ENCODE measurements around the gene KRTAP3-1. TPM values are rescaled to one million over a fixed set of nuclear protein-coding genes. Genes with fewer than 3 reads are reported as not detected.

Gene KRTAP3-1
- total and polyA plus RNA-seq, 9 of the 15 experiments (the other 6 are each of a cell fraction or from before 2014, with no cell fraction given) = not detected

- Histone ChIP-seq H3K27ac (ENCODE audit: extremely low read depth, low read depth, low read length) (no peak overlapping the region), H3K79me2 (ENCODE audit: control insufficient read depth, insufficient read depth, low read length) (no peaks in the 10 kb centered on the region), H3K4me1 (replicated peaks in 1 of 2; ENCODE audit: control insufficient read depth in 2 of 2, insufficient read depth in 2 of 2, low read length in 2 of 2) (no peaks in the 10 kb centered on the region), H3K9ac (ENCODE audit: insufficient read depth in 1 of 2, low read depth in 2 of 2, low read length in 2 of 2) (no peak overlapping the region), H3K36me3 (ENCODE audit: control insufficient read depth, insufficient read depth, low read length) (no peaks in the 10 kb centered on the region), H3K9me3 (replicated peaks; ENCODE audit: control insufficient read depth, insufficient read depth, low read depth, low read length) (no peaks in the 10 kb centered on the region), H4K20me1 (replicated peaks; ENCODE audit: control insufficient read depth, insufficient read depth, low read length) (no peaks in the 10 kb centered on the region), H3K9me1 (ENCODE audit: control insufficient read depth, insufficient read depth, low read length) (no peaks in the 10 kb centered on the region), H3K27me3 (ENCODE audit: control insufficient read depth in 2 of 2, insufficient read depth in 2 of 2, low read length in 2 of 2) (peaks cover 2 to 7% of the 10 kb centered on the region in 2 experiments; a peak in 3 of 5 replicates), H3K4me3 (no peak overlapping the region), H2AFZ (ENCODE audit: low read depth, low read length) (no peak overlapping the region), H3K4me2 (ENCODE audit: insufficient read depth, low read length) (no peak overlapping the region)
- FAIRE-seq (no peak), DNase-seq (ENCODE audit: extremely low read depth in 1 of 4, low spot score in 3 of 4) (no peak), ATAC-seq (no peak)
- POLR2A ChIA-PET = interaction anchor here (1.0 kb wide), 1 partner anchor 10 kb away, joined by 3 read pairs; no protein-coding TSS in a partner anchor
- 2% methylated on average over 2 of the region's 2 CpGs for WGBS (ENCODE audit: insufficient coverage, low coverage, missing lambda C conversion rate)
- in situ Hi-C loops (cut with MboI) = no loop called here
- TF ChIP-seq POLR2H (tag; IDR thresholded peaks at IDR 0.05; ENCODE audit: low read depth) (no peak), TCF3 (CRISPR knock-in tag; IDR thresholded peaks at IDR 0.05) (no peak), ZNF589 (CRISPR knock-in tag; IDR thresholded peaks at IDR 0.05; ENCODE audit: low read depth) (no peak)
- intact Hi-C loops (cut with micrococcal nuclease) = no loop called here
- BruUV-seq (replicated peaks) = no TSS peak
- CTCF ChIA-PET (ENCODE audit: low intra/inter-chr PET ratio) = no interaction called here
Measured at GRCh38 chr17:41049110-41049509, 40.2 kb upstream of the KRTAP3-1 start.

GRCh38 chr17:41048441-41048840 lies 39.5 kb upstream of the KRTAP3-1 start:
- no TSS peak for BruUV-seq (replicated peaks)
- no peaks in the 10 kb centered on the region for H3K79me2 ChIP-seq (ENCODE audit: control insufficient read depth, insufficient read depth, low read length)
- ChIA-PET CTCF (ENCODE audit: low intra/inter-chr PET ratio) (no interaction called here), POLR2A (no interaction called here)
- no peak overlapping the region for H3K4me2 ChIP-seq (ENCODE audit: insufficient read depth, low read length)
- under 1% methylated on average over 7 of the region's 7 CpGs for WGBS (ENCODE audit: insufficient coverage, low coverage, missing lambda C conversion rate)
- no peak overlapping the region for H3K27ac ChIP-seq (ENCODE audit: extremely low read depth, low read depth, low read length)
- no peak overlapping the region for H3K9ac ChIP-seq (ENCODE audit: insufficient read depth in 1 of 2, low read depth in 2 of 2, low read length in 2 of 2)
- H3K4me1 ChIP-seq (replicated peaks in 1 of 2; ENCODE audit: control insufficient read depth in 2 of 2, insufficient read depth in 2 of 2, low read length in 2 of 2) = no peaks in the 10 kb centered on the region
- no peaks in the 10 kb centered on the region for H4K20me1 ChIP-seq (replicated peaks; ENCODE audit: control insufficient read depth, insufficient read depth, low read length)
- in situ Hi-C loops (cut with MboI) (no loop called here), intact Hi-C loops (cut with micrococcal nuclease) (no loop called here)
- no peak for DNase-seq (ENCODE audit: extremely low read depth in 1 of 4, low spot score in 3 of 4)
- ATAC-seq = no peak
- no peak overlapping the region for H3K4me3 ChIP-seq
- peaks cover 2 to 7% of the 10 kb centered on the region in 2 experiments; a peak in 3 of 5 replicates for H3K27me3 ChIP-seq (ENCODE audit: control insufficient read depth in 2 of 2, insufficient read depth in 2 of 2, low read length in 2 of 2)
- H3K9me1 ChIP-seq (ENCODE audit: control insufficient read depth, insufficient read depth, low read length) = no peaks in the 10 kb centered on the region
- no peak for FAIRE-seq
- H2AFZ ChIP-seq (ENCODE audit: low read depth, low read length) = no peak overlapping the region
- no peaks in the 10 kb centered on the region for H3K9me3 ChIP-seq (replicated peaks; ENCODE audit: control insufficient read depth, insufficient read depth, low read depth, low read length)
- no peaks in the 10 kb centered on the region for H3K36me3 ChIP-seq (ENCODE audit: control insufficient read depth, insufficient read depth, low read length)
- no peak for TF ChIP-seq ZNF24 (IDR thresholded peaks at IDR 0.05)
- TF ChIP-seq KLF16 (IDR thresholded peaks at IDR 0.05) = no peak
- TF ChIP-seq TRIM24 (IDR thresholded peaks at IDR 0.05) = no peak
- TF ChIP-seq ZNF609 (CRISPR knock-in tag; IDR thresholded peaks at IDR 0.05; ENCODE audit: borderline replicate concordance) = no peak
- TF ChIP-seq CHCHD3 (CRISPR knock-in tag; IDR thresholded peaks at IDR 0.05) = no peak
- TF ChIP-seq MLLT1 (IDR thresholded peaks at IDR 0.05) = no peak
- no peak for TF ChIP-seq NONO (IDR thresholded peaks at IDR 0.05; ENCODE audit: low read depth in 2 of 2, low read length in 1 of 2)
